ENCODE measurements around the gene NCS1.

NCS1 gene

DNA sequence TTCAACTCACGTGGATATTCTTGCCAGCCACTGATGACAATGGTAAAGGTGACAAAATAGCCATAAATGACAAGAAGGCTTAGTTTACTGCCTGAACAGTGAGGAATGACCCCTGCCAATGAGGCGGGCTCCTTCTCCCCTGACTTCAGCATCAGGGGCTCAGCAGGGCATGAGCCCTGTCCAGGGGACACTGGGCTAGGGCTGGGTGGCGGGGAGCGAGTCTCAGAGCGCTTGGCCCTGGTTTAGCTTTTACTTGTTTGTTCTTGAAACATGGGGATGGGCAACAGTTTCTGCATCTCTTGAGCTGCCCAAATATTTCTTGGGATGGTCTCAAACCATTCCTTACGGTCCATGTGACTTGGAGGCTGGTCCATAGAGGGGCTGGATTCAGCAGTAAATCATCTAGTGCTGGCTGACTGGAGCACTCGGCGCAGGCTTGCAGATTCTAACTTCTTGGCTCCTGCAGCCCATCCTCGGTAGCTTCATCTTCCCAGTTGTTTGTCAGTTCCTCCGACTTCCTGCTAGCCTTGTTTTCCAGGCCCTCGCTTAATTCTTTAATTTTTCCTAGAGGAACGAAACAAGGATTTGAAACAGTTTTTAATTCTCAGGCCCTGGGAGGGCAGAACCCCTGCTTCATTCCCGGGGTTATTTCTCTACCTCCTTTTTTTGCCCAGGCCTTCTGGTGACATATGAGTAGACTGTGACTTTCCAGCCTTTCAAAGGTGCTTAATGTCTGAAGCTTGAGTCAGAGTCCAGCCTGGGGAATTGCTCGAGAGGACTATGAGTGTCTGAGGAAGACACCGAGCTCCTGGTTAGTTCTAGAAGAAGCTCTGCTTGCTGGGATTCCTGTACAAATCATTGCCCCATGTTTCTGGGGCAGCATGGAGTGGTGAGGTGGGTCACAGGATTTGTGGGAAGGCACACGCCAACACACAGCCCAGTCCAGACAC is 88.9 kb downstream of the NCS1 start:
- Histone ChIP-seq H3K9me3 (ENCODE audit: insufficient read depth, low read length) (no peaks in the 10 kb centered on the region), H3K9ac (ENCODE audit: low read length) (no peak overlapping the region), H3K4me1 (ENCODE audit: low read length) (peaks cover 11% of the 10 kb centered on the region), H3K36me3 (replicated peaks; ENCODE audit: low read depth, low read length) (no peaks in the 10 kb centered on the region), H3K27me3 (ENCODE audit: low read depth, low read length) (peaks cover 10% of the 10 kb centered on the region; the same call in 1 of the 2 replicates), H2AFZ (ENCODE audit: low read depth, low read length) (no peak overlapping the region), H4K20me1 (ENCODE audit: insufficient read depth, low read length) (no peaks in the 10 kb centered on the region), H3K79me2 (ENCODE audit: low read length) (no peaks in the 10 kb centered on the region), H3K27ac (ENCODE audit: low read length) (no peak overlapping the region), H3K4me3 (ENCODE audit: low read length) (no peak overlapping the region), H3K4me2 (ENCODE audit: low read length) (no peak overlapping the region)
- TF ChIP-seq EZH2phosphoT487 (IDR thresholded peaks at IDR 0.05; ENCODE audit: low read depth), result no peak
- TF ChIP-seq, protein P1, sequence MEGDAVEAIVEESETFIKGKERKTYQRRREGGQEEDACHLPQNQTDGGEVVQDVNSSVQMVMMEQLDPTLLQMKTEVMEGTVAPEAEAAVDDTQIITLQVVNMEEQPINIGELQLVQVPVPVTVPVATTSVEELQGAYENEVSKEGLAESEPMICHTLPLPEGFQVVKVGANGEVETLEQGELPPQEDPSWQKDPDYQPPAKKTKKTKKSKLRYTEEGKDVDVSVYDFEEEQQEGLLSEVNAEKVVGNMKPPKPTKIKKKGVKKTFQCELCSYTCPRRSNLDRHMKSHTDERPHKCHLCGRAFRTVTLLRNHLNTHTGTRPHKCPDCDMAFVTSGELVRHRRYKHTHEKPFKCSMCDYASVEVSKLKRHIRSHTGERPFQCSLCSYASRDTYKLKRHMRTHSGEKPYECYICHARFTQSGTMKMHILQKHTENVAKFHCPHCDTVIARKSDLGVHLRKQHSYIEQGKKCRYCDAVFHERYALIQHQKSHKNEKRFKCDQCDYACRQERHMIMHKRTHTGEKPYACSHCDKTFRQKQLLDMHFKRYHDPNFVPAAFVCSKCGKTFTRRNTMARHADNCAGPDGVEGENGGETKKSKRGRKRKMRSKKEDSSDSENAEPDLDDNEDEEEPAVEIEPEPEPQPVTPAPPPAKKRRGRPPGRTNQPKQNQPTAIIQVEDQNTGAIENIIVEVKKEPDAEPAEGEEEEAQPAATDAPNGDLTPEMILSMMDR (IDR thresholded peaks at IDR 0.05; ENCODE audit: low read depth, low read length), result no peak

DNA sequence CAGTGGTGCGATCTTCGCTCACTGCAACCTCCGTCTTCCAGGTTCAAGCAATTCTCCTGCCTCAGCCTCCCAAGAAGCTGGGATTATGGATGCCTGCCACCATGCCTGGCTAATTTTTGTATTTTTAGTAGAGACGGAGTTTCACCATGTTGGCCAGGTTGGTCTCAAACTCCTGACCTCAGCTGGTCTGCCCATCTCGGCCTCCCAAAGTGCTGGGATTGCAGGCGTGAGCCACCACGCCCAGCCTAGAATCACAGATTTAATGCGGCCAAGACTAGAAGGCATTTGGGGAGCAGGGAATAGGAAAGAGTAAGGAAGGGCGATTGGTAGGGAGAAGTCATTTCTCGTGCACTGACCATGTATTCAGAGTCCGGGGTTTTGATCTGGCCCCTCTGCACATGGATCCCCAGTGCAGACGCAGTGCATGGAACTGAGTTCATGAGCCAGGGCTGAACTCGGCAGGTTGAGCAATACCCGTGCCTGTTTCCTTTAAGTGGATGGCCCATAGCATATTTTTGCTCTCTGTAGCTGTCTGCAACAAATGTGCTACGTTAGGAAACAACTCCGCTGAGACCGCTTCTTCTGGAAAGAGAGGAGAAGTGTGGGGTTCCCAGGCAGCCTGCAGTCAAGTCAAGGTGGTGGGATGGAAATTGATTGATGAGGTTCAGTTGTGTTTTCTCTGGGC is 90.0 kb downstream of the NCS1 start:
- no peak overlapping the region for H3K9ac ChIP-seq (ENCODE audit: low read length)
- H3K36me3 ChIP-seq (replicated peaks; ENCODE audit: low read depth, low read length), result no peaks in the 10 kb centered on the region
- H3K4me3 ChIP-seq (ENCODE audit: low read length), result no peak overlapping the region
- H3K9me3 ChIP-seq (ENCODE audit: insufficient read depth, low read length), result no peaks in the 10 kb centered on the region
- TF ChIP-seq, protein P1 (IDR thresholded peaks at IDR 0.05; ENCODE audit: low read depth, low read length), result no peak
- no peak for TF ChIP-seq EZH2phosphoT487 (IDR thresholded peaks at IDR 0.05; ENCODE audit: low read depth)
- no peak overlapping the region for H3K27ac ChIP-seq (ENCODE audit: low read length)
- H2AFZ ChIP-seq (ENCODE audit: low read depth, low read length), result no peak overlapping the region
- H3K27me3 ChIP-seq (ENCODE audit: low read depth, low read length), result peaks cover 7% of the 10 kb centered on the region; the same call in 1 of the 2 replicates
- no peak overlapping the region for H3K4me2 ChIP-seq (ENCODE audit: low read length)
- H4K20me1 ChIP-seq (ENCODE audit: insufficient read depth, low read length), result no peaks in the 10 kb centered on the region
- H3K79me2 ChIP-seq (ENCODE audit: low read length), result no peaks in the 10 kb centered on the region
- H3K4me1 ChIP-seq (ENCODE audit: low read length), result peaks cover 17% of the 10 kb centered on the region

GRCh38 chr9:130262771-130263170 is 90.6 kb downstream of the NCS1 start:
- H2AFZ ChIP-seq (ENCODE audit: low read depth, low read length), result no peak overlapping the region
- H3K4me2 ChIP-seq (ENCODE audit: low read length), result no peak overlapping the region
- H3K4me1 ChIP-seq (ENCODE audit: low read length), result peaks cover 23% of the 10 kb centered on the region
- TF ChIP-seq, protein P1 (IDR thresholded peaks at IDR 0.05; ENCODE audit: low read depth, low read length), result no peak
- TF ChIP-seq EZH2phosphoT487 (IDR thresholded peaks at IDR 0.05; ENCODE audit: low read depth), result no peak
- no peaks in the 10 kb centered on the region for H3K79me2 ChIP-seq (ENCODE audit: low read length)
- no peaks in the 10 kb centered on the region for H3K36me3 ChIP-seq (replicated peaks; ENCODE audit: low read depth, low read length)
- no peak overlapping the region for H3K27ac ChIP-seq (ENCODE audit: low read length)
- no peaks in the 10 kb centered on the region for H4K20me1 ChIP-seq (ENCODE audit: insufficient read depth, low read length)
- no peak overlapping the region for H3K4me3 ChIP-seq (ENCODE audit: low read length)
- peaks cover 5% of the 10 kb centered on the region; the same call in 1 of the 2 replicates for H3K27me3 ChIP-seq (ENCODE audit: low read depth, low read length)
- H3K9ac ChIP-seq (ENCODE audit: low read length), result no peak overlapping the region
- no peaks in the 10 kb centered on the region for H3K9me3 ChIP-seq (ENCODE audit: insufficient read depth, low read length)
